Stimulated activated CD8-positive, alpha-beta memory T cell treated with anti-CD3 and anti-CD28 coated beads, Interleukin-2, amount 100 ng/mL, for 1 hour (primary cell): ENCODE results near the gene SPATA31E1.
"Not testable (repeated sequence)": the region's sequence is repeated elsewhere in the genome, so short reads cannot be mapped to it uniquely, and the experiment has no call there.

Source experiments
- DNase-seq, 2 donors: peaks; one replicate each; pipeline ENCODE4 v3.0.0-alpha.2; 2020; ENCODE audit warnings: low read depth in 2 of 2

SPATA31E1 gene

DNA sequence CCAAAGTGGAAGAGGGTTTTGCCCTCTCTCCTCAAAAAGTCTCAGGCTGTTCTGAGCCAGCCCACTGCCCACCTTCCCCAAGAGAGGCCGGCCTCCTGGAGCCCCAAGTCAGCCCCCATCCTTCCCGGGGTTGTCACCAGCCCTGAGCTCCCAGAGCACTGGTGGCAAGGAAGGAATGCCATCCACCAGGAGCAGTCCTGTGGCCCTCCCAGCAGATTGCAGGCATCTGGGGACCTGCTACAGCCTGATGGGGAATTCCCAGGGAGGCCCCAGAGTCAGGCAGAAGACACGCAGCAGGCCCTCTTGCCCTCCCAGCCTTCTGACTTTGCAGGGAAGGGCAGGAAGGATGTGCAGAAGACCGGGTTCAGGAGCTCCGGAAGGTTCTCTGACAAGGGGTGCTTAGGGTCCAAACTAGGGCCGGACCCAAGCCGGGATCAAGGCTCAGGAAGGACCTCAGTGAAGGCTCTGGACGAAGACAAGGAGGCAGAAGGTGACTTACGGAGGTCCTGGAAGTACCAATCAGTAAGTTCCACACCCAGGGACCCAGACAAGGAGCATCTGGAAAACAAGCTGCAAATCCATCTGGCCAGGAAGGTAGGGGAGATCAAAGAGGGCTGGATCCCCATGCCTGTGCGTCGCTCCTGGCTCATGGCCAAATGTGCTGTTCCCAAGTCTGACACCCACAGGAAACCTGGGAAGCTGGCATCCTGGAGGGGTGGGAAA, 3.7 kb downstream of the SPATA31E1 start:
- DNase-seq: no peak

DNA sequence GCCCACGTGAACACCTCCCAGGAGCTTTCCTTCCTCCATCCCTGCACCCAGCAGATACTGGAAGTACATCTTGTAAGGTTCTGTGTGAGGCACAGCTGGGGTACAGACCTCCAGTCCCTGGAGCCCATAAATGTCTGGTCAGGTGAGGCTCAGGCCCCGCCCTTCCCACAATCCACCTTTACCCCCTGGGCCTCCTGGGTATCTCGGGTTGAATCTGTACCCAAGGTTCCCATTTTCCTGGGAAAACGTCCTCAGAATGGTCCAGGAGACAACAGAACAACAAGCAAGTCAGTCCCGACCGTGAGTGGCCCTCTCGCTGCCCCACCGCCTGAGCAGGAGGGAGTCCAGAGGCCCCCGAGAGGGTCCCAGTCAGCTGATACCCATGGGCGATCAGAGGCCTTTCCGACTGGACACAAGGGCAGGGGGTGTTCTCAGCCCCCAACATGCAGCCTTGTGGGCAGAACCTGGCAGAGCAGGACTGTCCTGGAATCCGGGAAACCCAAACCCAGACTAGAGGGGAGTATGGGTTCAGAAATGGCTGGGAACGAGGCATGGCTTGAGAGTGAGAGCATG, 4.3 kb downstream of the SPATA31E1 start:
- no peak for DNase-seq

DNA sequence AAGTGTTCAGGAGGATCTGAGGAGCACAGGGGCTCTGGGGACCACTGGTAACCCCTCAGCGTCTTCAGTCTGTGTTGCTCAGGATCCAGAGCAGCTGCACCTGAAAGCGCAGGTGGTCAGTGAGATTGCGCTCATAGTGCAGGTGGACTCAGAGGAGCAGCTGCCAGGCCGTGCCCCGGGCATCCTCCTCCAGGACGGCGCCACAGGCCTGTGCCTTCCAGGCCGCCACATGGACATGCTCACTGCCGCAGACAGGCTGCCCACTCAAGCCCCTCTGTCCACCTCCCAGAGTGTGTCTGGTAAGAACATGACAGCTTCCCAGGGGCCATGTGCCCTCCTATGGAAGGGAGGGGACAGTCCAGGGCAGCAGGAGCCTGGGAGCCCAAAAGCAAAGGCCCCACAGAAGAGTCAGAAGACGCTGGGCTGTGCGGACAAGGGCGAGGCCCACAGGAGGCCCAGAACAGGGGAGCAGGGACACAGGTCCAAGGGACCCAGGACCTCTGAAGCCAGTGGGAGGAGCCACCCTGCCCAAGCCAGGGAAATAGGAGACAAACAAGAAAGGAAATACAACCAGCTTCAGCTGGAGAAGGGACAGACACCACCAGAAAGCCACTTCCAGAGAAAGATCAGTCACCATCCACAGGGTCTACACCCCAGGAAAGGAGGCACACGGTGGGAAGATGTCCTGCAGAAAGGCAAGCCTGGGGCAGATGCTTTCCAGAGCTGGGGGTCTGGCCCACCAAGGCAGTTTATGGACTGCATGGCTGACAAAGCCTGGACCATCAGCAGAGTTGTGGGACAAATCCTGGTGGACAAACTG, 5.2 kb downstream of the SPATA31E1 start:
- DNase-seq: no peak

DNA sequence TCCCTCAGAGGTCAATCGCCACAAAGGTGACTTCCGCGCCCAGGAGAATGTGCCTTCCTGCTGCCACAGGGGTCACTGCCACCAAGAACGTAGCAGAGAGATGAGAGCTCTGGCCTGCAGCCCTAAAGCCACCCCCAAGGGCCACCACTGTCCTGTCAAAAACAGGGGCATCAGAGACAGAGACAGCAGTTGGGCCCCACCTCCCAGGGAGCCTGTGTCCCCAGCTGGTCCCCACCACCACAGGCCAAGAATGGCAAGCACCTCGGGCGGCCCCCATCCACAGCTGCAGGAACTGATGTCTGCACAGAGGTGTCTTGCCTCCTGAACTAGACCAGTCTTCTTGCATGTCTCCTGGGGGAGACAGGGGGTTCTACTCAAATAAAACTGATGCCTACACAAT, 5.8 kb downstream of the SPATA31E1 start:
- DNase-seq: no peak

DNA sequence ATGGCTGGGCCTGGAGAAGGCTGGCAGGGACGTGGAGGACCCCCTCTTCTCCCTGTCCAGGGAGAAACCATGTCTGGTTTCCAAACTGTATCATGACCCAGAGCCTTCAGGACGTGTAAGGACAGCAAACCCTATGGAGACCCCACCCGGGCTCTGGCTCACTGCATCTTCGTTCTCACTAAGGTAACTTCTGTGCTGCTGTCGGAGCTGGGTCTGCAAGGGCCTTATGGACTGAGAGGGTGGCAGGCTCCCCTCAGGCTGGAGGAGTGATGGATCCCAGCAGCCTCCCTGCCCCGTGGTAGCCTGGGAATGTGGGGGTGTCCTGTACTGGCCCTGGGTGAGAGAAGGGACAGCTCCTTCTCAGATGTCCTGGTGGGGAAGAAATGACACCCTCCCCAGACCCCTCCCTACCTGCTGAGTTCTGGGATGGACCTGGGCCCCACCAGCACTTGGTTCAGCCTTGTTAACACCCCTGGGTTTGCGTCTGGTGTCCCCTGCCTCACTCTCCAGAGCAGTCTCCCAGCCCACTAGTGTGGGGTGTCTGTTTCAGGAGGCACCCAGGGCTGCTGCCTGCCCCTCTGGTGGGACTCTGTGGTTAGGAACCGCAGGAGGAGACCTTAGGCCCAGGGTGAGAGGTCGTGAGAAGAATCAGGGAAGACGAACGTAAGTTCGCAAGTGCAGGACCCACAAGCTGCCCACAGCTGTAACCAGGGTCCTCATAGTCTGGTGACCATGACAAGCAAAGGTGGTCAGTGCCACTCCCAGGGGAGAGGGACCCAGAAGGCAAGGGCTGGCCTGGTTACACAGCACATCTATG, 6.6 kb downstream of the SPATA31E1 start:
- no peak for DNase-seq

DNA sequence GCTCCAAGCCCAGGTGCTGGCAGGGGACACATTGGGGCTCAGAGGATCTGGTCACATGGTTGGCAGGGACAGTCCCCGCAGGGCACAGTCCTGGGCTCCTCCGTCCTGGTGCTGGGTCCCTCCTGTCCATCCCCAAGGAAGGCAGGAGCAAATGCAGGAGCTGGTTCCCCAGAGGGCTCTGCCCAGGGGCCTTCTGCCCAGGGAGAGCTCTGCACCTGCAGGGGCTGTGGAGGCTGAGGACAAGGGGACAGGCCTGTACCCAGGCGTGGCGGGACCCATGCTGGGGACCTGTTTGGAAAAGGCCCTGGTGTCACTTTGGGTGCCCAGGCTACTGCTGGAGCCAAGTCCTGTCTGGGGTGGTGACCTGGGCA, 7.2 kb downstream of the SPATA31E1 start:
- DNase-seq: no peak

DNA sequence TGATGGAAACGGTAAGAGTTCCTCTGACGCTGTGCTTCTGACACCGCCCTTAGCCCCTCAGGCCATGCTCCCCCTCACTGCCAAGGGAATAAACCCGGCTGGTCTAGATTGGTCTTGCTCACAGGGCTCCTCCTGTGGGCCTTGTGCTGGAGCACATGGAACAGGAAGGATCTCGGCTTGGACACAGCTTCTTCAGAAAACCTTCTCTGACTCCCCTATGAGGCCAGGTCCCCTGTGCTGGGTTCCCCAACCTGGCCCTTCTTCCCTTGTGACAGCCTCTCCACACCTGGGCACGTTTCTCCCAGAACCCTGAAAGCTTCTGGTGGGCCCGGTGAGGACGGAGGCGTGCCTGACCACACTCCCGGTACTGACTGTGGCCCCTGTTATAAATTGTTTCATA, 8.2 kb downstream of the SPATA31E1 start:
- DNase-seq: no peak

DNA sequence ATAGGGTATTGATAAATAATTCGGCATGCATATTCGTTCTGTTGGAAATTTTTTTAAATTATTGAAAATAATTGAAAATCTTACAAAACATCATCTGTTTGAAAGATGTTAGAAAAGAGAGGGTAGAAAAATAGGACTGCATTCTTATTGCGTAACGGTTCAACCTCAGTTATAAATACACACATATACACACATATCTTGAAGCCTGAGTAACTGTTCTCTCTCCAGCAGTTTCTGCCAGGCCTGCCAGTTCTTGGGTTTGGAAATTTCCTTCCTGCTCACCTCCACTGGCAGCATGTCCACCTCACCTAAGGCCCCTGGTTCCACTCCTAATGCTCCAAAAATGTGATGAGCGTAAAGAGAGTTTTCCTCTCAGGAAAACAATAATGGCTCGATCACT, 9.1 kb downstream of the SPATA31E1 start:
- DNase-seq: no peak

DNA sequence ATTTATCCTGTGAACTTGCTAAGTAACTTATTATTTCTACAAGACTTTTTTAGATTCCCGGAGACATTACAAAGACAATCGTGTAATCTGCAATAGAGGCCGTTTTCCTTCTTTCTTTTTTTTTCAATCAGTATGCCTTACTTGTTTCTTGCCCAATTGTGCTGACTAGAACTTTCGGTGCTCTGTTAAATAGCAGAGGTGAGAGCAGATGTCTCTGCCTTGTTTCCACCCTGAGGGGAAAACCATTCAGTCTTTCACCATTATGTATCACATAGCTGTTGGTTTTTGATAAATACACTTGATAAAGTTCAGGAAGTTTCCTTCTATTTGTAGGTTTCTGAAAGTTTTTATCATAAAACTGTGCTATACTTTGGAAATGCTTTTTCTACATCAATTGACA, 10.3 kb downstream of the SPATA31E1 start:
- no peak for DNase-seq

DNA sequence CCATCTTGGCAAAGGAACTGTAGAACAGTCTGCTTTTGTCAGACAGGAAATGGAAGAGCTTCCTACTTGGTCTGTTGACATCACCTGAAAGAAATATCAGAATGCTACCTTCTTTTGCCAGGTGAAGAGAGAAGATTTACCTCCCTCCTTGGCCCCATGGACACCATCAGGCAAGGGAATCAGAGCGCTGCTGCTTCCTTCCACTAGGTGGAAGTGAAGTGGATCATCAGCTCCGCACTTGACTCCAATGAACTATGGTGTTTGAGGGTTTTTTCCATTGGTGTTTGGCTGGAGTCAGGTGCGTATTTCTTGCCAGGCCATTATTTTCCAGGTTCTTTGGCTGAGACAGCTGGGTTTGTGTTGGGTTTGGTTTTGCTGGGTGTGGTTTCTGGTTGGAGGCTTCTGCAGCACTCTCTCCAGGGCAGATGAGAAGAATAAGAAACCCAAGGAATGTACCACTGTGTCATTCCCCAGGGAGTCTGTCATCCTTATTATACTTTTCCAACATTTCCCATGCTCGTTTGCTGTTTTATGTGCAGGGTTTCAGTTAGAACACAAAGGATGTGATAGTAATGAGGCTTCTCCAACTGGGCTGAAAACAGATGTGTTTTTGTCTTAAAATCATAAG, 12.4 kb downstream of the SPATA31E1 start:
- no peak for DNase-seq

DNA sequence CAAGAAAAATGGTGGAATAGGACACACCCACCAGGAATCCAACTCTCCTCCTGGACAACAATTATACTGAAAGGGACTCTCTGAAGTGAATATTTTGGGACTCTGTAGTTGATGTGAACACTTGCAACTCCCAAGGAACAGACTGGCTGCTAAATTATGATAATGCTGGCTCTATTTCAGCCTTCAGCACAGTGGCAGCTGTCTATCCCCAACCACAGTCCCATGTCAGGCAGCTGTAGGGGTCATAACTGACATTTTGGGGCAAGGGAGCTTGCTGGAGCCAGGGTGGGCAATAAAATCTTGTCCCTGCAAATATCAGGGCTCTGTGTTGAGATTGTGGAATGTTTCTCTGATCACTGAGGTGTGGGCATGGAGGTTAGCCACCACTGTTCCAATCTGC, 14.2 kb downstream of the SPATA31E1 start:
- DNase-seq: no peak

DNA sequence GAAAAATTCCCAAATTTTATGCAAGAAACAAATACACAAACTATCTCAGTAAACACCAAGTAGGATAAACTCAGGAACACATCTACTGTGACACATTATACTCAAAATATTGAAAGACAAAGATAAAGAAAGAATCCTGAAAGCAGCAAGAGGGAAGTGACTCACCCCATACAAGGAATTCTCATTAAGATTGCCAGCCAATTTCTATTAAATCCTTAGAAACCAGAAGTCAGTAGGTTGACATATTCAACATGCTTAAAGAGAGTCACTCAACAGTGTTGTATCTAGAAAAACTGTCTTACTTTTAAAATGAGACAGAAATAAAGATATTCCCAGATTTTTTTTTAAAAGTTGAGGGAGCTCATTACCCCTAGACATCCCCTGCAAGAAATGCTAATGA, 15.5 kb downstream of the SPATA31E1 start:
- no peak for DNase-seq

DNA sequence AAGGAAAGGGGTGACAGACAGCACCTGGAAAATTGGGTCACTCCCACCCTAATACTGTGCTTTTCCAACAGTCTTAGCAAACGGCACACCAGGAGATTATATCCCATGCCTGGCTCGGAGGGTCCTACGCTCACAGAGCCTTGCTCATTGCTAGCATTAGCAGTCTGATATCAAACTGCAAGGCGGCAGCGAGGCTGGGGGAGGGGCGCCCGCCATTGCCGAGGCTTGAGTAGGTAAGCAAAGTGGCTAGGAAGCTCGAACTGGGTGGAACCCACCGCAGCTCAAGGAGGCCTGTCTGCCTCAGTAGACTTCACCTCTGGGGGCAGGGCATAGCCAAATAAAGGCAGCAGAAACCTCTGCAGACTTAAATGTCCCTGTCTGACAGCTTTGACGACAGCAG, 19.7 kb downstream of the SPATA31E1 start:
- DNase-seq: not testable (repeated sequence)

DNA sequence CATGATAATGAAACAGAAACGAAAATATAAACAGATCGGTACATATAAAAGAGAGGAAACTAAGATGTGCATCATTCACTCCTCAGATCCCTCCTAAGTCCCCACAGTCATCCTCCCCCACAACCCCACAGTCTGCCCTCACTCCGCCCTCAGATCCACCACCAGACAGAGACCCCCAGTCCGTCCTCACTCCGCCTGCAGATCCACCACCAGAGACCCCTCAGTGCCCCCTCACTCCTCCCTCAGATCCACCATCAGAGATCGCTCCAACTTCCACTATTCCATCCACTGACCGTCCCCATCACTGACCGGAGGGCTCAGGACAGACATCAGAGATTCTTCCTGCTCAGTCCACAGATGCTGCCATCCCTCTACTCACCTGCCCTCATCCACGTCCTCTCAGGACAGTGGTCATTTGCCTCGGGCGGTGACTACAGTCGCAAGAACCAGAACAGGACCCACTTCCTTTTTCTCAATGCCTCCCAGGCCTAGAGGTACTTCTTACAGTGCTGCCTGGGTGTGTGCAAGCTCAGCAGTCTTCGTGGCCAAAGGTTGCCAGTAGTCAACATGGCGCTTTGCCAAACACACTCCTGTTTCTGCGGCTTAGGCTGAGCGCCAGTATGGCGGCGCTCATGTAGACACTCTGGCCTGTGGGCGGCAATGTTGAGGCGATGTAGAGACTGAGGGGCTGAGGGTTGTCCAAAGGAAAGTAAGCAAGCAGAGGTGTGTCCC, 26.8 kb downstream of the SPATA31E1 start:
- no peak for DNase-seq

DNA sequence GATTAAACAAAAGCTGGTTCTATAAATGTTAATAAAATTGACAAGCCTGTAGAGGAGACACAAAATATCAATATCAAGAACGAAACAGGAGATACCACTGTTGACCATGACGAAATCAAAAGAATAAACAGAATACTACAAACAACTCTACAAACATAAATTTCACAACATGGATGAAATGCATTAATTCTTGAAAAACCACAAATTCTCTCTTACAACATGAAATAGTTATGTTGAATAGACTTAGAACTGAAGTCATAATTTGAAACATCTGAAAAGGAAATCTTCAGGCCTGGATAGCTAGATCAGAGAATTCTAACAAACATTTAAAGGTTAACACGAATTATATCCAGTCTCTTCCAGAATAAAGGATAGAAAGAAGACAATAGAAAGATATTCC, 28.1 kb downstream of the SPATA31E1 start:
- DNase-seq: no peak

DNA sequence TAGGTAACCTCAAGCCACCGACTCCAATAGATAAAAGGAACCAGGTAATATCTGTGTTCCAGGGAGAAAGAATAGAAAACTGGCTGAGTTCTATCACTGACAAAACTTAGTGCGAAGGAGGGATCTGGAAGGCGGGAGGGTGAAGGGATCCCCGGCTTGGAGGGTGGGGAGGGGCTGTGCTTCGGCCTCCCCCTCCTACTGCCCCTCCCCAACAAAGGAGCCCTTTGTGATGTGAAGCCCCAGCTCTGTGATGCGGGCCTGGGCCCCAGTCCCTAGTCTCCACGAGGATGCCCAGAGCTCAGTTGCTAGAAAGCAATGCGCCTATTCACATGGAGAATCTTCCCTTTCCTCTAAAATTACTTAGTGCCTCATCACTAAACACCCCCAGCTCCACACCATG, 35.0 kb downstream of the SPATA31E1 start, which contains the start of gene SPATA31C1:
Gene SPATA31C1 (plus strand): TSS at position 301 of the 400 bp plus-strand sequence.
- not testable (repeated sequence) for DNase-seq

DNA sequence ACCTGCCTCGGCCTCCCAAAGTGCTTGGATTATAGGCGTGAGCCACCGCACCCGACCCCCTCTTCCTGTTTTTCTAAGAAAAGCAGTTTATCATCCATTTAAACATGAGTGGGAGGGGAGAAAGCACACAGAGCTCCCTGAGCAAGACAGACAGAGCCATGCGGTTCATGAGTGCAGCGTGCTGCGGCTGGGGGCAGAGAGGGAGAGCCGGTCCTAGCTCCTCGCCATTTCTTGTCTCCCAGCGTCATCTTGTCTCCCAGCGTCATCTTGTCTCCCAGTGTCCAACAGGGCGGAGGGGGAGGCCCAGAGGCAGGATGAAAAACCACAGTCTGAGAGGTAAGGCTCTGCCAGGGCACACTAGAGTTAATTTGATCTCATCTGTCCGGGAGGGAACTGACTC, 36.3 kb downstream of the SPATA31E1 start:
- DNase-seq: not testable (repeated sequence)

DNA sequence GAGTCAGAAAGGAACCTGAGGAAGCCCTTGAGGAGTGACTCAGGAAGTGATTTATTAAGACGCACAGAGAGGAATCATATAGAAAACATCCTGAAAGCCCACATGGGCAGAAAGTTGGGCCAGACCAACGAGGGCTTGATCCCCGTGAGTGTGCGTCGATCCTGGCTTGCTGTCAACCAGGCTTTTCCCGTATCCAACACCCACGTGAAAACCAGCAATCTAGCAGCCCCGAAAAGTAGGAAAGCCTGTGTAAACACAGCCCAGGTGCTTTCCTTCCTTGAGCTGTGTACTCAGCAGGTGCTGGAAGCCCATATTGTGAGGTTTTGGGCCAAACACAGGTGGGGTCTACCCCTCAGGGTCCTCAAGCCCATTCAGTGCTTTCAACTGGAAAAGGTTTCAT, 38.9 kb downstream of the SPATA31E1 start:
- DNase-seq: not testable (repeated sequence)

DNA sequence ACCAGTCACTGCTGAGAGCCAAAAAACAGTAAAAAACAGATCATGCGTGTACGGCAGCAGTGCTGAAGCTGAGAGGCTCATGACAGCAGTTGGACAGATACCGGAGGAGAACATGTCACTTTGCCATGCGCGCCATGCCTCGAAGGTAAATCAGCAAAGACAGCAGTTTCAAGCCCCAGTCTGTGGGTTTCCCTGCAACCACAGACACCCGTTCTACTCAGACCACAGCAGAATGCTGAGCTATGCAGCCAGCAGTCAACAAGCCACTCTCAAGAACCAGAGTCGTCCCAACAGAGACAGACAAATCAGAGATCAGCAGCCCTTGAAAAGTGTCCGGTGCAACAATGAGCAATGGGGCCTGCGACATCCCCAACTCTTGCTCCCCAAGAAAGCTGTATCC, 40.3 kb downstream of the SPATA31E1 start:
- DNase-seq: not testable (repeated sequence)

DNA sequence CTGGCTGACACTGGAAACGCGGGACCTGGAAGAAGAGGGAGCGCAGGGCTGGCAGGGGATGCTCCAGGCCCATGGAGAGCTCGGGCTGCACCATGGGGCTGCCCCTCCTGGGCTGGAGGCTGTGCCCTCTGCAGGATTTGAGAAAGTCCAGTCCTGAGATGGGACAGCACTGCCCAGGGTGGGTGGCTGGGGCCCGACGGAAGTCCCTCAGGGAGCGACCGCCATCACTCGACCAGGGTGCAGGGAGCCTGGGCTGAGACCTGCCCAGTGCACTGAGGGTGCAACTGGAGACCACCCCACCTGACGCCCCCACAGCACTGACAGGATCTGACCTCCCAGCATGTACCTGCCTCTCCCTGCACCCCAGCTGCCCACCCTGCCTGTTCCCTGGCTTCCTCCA, 42.2 kb downstream of the SPATA31E1 start:
- DNase-seq: not testable (repeated sequence)

DNA sequence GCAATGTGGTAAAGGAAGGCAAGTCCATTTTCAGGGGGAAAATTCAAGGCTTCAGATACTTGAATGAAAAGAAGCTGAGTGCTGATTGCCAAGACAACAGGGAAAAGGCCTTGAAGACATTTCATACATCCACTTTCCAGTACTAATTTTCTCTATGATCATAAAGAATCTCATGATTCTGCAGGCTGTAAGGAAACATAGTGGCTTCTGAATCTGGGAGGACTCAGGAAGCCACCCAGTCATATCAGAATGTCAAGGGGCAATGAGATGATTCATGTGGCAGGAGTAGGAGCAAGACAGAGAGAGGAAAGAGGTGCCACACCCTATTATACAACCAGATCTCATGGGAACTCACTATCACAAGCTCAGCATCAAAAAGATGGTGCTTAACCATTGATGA, 46.5 kb downstream of the SPATA31E1 start:
- not testable (repeated sequence) for DNase-seq
